COLO668 (cell line): ENCODE results near the gene DBNL.
A peak's percentile ranks its signal among the peaks of the same experiment; 100 is the strongest.
"Not testable (repeated sequence)": the region's sequence is repeated elsewhere in the genome, so short reads cannot be mapped to it uniquely, and the experiment has no call there.

Experiments used
- DNase-seq: peaks from one replicate; lab custom pipeline; 2025; ENCODE audit not compliant: unreplicated experiment; lab: John Stamatoyannopoulos, UW

The DBNL gene

DNA sequence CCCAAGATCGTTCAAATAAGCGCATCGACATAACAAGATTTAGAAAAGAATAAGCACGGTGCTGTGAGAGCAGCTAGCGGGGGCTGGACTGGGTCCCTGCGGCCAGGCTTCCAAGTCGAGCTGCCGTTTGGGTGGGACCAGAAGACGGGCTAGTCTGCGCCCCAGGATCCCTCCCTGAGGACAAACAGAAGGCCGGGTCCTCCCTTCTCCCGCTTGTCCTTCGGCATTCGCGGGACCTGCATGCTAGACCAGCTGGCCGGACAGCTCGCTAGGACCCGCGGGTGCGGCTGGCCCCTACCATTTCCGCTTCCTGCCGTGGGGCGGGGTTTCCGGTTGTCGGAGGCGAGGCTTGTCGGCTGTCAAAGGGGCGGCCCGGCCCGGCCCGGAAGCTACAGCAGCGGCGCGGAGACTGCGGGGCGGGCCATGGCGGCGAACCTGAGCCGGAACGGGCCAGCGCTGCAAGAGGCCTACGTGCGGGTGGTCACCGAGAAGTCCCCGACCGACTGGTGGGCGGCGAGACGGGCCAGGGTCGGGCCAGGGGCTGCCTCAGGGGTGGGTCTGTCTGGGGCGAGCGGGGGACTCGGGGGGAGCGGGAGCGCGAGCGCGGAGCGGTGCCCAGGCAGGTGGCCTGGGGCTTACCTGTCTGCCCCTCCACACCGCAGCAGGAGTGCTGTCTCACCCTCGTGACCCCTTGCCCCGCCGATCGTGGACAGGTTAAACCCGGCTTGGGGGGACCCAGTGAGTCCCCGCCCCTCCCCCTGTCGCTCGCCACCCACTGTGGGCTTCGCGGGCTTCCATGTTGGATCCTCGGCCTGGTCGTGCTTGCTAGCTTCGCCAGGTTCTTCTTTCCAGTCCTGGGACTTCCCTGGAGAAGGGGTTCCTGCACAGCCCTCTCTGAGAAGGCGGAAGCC lies at the start of gene DBNL:
Gene DBNL, plus strand, starts transcription at position 388 of the 911 bp plus-strand sequence. Its CDS starts 36 bp downstream, at position 424.
- peak; percentile 98 for DNase-seq

DNA sequence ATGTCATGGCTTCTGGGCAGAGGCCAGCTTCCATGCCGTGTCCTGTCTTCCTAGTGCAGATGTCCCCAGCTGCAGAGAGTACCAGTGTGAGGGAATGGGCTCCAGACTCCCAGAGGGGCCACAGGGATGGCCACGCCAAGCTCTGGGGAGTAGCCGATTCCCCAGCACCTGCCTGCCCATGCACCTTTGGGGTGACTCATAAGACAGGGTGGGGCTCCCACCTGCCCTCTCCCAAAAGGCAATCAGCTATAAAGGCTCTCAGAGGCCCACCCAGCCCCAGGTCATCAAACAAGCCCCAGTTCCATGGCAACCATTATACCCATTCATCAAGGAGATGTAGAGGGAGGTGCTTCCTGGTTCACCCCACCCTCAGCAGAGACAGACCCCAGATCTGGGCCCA lies 47.0 kb upstream of the DBNL start, which contains the start of gene SPDYE1:
Gene SPDYE1, plus strand, starts transcription at position 366 of the 400 bp plus-strand sequence. CDS start 2,053 bp downstream, outside the sequence.
- DNase-seq = not testable (repeated sequence)

DNA sequence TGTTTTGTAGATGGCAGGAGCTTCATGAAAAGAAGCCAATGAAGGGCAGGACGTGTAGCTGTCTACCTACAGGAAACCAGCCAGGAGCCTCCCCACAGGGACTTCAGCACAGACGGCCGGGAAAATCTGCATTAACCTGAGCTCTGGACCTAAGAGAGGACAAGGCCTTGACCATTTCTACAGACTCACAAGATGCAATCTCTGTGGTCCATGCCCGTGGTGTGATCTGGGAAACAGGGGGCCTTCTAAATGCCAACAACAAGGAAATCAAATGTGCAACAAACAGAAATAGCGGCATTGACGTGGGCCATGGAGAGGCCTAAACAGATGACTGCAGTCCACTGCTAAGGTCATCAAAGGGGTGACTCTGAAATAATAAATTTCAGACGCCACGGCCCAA lies 32.4 kb upstream of the DBNL start:
- DNase-seq = not testable (repeated sequence)

DNA sequence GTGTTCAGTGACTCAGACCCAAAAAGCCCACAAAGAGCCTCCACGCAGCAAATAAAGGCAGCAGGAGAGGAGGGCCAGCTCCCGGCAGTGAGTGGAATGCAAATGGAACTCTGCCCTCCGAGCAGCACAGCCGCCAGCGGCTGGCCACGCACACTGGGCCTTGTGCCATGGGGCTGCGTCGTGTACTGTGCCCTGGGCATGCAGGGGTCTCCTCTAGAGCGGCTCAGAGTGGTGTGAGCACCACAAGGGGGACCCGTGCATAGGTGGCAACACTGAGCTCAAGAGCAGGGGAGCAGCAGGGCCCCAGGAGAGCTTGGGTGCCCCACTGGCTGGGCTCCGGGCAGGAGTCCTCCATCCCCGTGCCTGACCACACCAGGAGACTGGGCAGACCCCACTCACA lies 29.4 kb upstream of the DBNL start:
- DNase-seq = not testable (repeated sequence)

DNA sequence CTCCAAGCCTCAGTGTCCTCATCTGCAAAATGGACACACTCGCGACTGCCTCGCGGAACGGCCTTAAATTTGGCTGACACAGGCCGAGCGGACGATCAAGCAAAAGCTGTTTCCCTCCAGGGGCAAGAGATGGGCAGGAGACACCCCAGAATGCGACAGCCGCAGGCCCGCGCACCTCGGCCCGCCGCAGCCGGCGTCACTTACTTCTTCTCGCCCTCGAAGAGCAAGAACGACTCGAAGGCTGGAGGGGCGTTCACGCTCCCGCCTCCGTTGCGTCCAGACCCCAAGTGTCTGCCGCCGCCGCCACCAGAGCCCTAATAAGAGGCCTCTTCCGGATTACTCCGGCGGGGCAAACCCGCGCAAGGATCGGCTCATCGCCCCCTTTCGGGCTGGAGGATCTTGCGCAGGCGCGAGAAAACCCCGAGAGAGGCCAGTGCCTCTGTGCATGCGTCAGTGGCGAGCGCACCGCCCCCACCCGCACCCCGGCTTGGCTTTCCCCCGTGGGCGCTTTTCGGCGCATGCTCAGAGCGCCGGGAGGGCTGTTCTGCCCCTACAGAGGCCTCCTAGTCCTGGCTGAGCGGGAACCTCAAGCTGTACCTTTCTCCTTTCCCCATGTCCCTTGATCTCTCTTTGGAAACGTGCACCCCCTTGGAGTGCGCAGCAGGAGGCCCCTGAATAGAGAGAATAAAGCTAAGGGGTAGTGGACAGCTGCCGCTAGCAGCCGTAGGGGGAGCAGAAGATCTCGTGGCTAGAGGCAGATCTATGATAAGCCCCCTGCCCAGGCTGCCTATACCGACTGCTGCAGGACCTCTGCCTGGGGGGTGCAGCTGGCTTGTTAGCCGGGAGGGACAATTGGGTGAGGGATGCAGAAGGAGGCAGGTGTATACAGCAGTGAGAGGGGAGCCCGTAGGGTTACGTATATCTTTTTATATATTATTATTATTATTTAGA lies 25.4 kb upstream of the DBNL start:
- DNase-seq = peak; percentile 99

DNA sequence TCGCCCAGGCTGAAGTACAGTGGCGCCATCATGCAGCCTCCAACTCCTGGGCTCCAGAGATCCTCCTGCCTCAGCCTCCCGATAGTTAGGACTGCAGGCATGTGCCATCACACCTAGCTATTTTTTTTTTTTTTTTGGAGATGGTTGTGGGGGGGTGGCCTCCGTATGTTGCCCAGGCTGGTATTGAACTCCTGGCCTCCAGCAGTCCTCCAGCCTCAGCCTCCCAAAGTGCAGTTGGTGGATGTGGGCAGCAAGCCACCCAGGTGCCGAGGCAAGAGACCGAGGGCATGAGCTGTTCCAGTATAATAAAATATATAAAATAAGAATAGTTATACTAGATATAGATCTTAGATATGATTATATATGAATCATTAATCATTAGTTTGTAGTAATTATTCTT lies 24.7 kb upstream of the DBNL start:
- DNase-seq = not testable (repeated sequence)

DNA sequence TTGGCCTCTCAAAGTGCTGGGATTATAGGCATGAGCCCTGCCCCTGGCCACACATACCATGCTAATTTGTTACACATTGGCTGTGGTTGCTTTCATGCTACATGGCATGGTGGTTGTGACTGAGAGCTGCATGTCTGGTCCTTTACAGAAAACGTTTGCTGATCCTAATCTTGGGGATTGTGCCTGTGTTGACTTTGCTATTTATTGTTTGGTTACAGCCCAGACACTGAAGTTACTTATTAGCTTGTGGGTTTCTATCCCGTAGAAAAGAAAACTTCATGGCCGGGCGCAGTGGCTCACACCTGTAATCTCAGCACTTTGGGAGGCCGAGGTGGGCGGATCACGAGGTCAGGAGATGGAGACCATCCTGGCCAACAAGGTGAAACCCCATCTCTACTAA lies 22.4 kb upstream of the DBNL start:
- not testable (repeated sequence) for DNase-seq

DNA sequence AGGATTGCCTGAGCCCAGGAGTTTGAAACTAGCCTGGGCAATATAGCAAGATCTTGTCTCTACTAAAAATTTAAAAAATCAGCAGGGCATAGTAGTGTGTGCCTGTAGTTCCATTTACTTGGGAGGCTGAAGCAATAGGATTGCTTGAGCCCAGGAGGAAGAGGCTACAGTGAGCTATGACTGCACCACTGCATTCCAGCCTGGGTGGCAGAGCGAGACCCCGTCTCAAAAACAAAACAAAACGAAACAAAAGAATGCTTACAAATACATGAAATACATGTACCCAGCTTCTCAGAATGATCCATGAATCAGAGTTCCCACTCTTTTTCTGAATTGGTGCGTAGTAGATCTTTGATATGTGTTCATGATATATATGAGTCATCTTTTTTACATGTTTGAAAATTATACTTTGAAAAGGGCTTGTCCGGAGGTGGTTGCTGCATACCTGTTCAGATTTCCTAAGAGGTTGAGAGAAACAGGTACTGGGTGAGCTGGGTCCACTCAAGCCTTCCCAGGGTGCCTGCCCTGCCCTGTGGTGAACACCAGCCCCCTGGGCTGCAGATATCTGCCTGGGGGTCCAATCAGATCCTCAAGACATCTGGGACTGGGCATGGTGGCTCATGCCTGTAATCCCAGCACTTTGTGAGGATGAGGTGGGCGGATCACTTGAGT lies 21.6 kb upstream of the DBNL start:
- DNase-seq = not testable (repeated sequence)

DNA sequence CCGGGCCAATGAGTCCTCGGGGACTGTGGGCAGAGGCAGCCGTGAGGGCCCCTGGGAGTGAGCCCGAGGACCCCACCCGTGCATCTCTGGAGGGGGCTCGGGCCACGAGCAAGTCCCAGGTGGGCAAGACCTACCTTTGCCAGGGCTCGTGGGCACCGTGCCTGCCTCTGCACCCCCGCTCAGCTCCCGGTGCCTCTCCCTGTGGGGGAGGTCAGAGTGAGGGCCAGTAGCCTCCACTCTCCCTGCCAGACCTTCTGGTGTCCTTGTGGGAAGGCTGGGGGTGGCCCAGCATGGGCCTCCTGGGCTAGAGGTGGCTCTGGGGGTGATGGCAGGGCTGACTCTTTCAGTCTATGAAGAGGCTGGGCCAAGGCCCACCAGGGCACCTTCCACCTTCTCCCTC lies 15.1 kb upstream of the DBNL start:
- not testable (repeated sequence) for DNase-seq

DNA sequence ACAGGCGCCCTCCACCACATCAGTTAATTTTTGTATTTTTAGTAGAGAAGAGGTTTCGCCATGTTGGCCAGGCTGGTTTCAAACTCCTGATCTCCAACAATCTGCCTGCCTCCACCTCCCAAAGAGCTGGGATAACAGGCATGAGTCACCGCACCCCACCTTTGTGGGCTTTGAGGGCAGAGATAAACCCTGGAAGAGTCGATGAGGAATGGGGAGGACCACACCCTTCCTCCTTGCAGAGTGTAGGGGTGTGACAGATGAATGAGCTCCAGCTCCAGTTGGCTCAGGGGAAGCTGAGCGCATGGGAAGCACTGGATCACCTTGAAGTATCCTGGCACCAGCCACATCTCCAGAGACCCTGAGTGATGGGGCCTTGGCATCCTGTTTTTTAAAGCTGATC lies 14.5 kb upstream of the DBNL start:
- DNase-seq = not testable (repeated sequence)

DNA sequence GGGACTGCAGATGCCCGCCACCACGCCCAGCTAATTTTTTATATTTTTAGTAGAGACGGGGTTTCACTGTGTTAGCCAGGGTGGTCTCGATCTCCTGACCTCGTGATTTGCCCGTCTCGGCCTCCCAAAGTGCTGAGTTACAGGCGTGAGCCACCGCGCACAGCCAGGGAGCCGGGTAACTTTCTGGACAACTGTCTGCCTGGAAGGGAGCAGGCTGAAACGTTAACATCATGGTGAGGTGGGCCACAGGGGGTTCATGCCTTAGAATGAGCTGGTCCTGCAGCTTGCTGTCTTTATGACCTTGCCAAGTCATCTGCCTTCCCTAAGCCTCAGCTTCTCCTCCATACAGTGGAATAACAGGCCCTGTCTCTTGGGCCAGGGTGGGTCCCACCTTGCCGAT lies 13.2 kb upstream of the DBNL start:
- DNase-seq = not testable (repeated sequence)

DNA sequence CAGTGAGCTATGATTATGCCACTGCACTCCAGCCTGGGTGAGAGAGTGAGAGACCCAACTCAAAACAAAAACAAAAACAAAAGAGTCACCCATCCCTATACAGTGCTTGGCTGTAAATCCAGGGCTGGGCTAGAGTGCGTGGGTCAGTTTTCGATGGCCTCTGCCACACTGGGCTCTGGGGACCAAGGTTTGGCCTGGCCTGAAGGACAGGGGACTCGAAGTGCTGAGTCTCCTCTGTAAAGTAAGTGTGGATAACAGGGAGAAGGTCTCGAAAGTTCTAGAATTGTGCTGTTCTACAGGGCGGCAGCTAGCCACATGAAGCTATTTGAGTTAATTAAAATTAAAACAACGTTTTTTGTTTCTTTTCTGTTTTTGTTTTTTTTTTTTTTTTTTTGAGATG lies 12.5 kb upstream of the DBNL start:
- DNase-seq = not testable (repeated sequence)

DNA sequence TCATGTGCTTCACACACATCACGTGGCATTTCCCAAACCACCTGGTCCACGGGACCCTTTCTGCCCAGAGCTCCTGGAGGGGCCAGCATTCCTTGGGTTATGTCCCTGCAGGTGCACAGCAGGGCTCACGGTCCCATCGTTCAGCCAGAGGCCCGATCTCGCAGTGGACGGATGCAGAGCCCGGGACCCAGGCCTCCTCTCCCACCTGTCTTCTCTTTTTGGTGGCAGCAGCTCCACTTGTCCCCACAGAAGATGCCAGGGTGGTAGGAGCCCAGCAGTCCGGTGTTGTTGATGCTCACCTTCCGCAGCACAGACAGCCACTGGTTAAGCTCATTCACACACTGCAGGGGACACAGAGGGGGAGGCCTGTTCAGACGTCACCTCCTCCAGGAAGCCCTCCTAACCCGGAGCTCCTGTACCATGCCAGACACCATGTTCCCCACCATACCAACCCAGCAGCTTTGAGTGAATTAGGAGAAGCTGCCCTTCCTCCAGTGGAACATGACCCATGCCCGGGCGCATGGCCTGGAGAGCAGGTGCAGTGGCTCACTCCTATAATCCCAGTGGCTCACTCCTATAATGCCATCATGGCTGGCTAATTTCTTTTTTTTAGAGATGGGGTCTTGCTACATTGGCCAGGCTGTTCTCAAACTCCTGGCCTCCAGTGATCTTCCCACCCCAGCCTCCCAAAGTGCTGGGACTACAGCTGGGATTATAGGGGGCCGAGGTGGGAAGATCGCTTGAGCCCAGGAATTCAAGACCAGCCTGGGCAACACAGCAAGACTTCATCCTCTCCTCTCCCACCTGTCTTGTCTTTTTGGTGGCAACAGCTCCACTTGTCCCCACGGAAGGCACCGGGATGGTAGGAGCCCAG lies 10.3 kb upstream of the DBNL start:
- not testable (repeated sequence) for DNase-seq

DNA sequence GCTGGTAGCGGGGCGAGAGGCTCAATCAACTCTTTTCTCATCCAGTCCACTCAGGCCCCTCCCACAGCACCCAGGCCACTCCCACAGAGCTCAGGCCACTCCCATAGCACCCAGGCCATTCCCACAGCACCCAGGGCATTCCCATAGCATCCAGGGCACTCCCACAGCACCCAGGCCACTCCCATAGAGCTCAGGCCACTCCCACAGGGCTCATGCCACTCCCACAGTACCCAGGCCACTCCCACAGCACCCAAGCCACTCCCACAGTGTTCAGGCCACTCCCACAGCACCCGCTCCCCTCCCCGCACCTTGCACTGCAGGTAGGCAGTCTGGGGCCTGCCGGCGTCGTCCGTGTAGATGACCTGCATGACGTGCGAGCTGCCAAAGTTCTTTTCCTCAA lies 8.1 kb upstream of the DBNL start:
- peak; percentile 26 for DNase-seq

DNA sequence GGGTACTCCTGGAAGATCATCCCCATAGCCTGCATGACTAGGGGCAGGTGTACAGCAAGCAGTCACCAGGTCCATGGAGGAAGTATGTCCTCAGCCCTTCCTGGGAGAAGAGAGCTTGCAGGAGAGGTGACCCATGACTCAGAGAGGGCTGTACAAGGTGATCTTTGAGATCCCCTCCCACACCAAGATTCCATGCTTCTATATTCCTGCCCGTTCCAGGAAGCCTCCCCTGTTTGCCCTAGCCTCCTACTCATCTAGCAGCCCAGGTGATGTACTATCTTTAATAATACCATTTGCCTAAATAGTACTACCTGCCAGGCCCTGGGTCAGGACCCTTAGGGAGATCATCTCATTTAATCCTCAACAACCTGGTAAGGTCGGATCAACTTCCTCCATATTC lies 6.6 kb upstream of the DBNL start:
- DNase-seq = not testable (repeated sequence)

DNA sequence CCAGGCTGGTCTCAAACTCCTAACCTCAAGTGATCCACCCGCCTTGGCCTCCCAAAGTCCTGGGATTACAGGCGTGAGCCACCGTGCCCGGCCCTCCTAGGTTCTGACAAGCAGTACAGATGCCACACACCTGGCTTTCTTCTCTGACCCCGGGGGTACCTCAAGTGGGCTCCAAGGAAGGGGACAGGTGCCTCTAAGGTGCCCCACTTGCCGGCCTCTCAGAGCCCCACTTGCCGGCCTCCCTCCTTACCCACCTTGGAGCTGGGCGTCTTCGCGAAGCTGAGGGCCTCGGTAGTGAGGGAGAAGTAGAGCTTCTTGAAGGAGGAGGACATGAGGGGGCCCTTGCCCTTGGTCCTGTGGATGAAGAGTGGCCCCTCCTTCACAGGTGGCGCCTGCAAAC lies 5.9 kb upstream of the DBNL start:
- DNase-seq = not testable (repeated sequence)

DNA sequence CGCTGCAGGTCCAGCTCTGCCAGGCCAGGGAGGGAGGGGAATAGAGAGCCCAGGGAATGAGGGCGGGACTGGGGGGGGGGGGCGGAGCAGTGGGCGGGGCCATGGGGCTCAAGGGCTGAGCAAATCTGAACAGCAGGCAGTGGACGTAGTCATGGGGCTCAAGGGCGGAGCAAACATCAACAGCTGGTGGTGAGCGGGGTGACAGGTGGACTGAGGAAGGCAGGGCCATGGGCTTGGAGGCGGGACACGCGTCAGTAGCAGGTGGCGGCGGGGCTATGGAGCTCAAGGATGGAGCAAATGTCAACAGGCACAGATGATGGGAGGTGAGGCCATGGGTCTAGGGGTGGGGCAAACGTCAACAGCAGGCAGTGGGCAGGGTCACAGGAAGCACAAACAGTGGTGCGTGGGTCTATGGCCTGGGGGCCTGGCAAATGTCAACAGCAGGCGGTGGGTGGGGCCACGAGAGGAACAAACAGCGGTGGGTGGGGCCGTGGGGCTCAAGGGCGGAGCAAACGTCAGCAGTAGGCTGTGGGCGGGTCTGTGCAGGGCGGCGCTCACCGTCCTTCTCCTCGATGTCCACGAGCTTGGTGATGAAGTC lies 5.4 kb upstream of the DBNL start:
- peak; percentile 99 for DNase-seq

DNA sequence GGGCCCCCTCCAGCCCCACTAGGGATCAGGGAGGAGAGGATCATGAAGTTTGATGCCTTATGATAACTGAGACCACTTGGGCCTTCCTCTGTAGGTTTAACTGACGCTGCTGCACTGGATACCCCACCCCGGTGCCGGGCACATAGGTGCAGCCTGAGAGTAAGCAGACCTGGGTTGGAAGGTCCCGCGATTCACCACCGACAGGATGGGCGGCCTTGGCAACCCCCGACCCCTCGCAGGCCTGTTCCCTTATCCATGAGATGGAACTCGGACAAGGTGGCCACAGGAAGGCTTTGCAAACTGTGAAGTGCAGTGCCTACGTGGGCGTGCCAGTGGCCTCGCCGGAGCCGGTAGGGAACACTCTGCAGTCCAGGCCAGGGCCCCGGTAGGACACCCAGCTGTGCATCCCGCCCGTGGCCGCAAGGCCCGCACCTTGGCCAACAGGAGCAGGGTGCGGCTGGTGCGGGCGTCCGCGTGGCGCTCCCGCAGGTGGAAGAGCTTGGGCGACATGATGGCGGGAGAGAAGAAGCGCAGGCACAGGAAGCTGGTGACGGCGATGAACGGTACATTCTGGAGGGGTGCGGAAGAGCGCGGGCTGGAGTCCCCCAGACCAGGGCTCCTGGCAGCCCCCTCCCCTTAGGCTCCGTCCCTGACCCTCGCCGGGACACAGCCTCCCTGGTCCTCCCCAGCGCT lies 4.6 kb upstream of the DBNL start:
- not testable (repeated sequence) for DNase-seq

DNA sequence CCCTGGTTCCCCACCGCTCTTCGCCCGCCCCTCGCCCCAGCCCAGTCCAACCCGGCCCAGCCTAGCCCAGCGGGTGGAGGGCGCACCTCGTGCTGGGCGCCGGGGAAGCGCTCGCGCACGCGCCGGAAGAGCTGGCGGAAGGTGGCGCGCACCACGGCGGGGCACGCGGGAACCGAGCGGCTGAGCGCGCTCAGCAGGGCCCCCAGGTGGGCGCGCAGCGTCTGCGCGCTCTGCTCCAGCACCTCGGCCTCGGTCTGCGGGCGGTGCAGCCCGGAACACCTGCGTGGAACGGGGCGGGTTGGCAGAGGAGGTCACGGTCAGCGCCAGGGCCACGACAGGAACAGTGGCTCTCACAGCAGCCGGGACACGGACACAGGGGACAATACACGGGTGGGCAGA lies 4.0 kb upstream of the DBNL start:
- DNase-seq = peak; percentile 85
